ENCODE measurements around the gene KRTAP4-7.
"Not testable (repeated sequence)": the region's sequence is repeated elsewhere in the genome, so short reads cannot be mapped to it uniquely, and the experiment has no call there.

The KRTAP4-7 gene

GRCh38 chr17:41065829-41066624 is 17.9 kb upstream of the KRTAP4-7 start, which contains the start of gene KRTAP2-4:
TSS of gene KRTAP2-4 (minus strand) at chr17:41065879. CDS start at chr17:41065845, 34 bp downstream.
- no peak for DNase-seq

GRCh38 chr17:41067281-41067680 is 16.7 kb upstream of the KRTAP4-7 start:
- no peak for DNase-seq

GRCh38 chr17:41069031-41069430 is 14.9 kb upstream of the KRTAP4-7 start:
- DNase-seq, result no peak

GRCh38 chr17:41071606-41072360 is 12.2 kb upstream of the KRTAP4-7 start:
- DNase-seq, result no peak

- DNase-seq, result no peak
These were observed 10.3 kb upstream of the KRTAP4-7 start for GRCh38 chr17:41073676-41074075.

GRCh38 chr17:41076788-41077187 is 7.2 kb upstream of the KRTAP4-7 start:
- DNase-seq, result no peak

GRCh38 chr17:41082626-41083025 is 1.3 kb upstream of the KRTAP4-7 start:
- DNase-seq, result no peak

- DNase-seq, result not testable (repeated sequence)
These were observed 523 bp upstream of the KRTAP4-7 start for GRCh38 chr17:41083427-41083826.

GRCh38 chr17:41088760-41089352 is 4.9 kb downstream of the KRTAP4-7 start:
- DNase-seq, result not testable (repeated sequence)

- DNase-seq, result no peak
These were observed 12.1 kb downstream of the KRTAP4-7 start for GRCh38 chr17:41096055-41096454.

GRCh38 chr17:41098042-41098441 is 14.1 kb downstream of the KRTAP4-7 start, which contains the start of gene KRTAP4-8:
TSS of gene KRTAP4-8 (minus strand) at chr17:41098142. CDS start at chr17:41098084, 58 bp downstream.
- no peak for DNase-seq

GRCh38 chr17:41098481-41098880 is 14.5 kb downstream of the KRTAP4-7 start:
- DNase-seq, result no peak

GRCh38 chr17:41099682-41100480 is 15.9 kb downstream of the KRTAP4-7 start:
- DNase-seq, result not testable (repeated sequence)

GRCh38 chr17:41101586-41102259 is 17.8 kb downstream of the KRTAP4-7 start, which contains the start of gene KRTAP4-16:
TSS of gene KRTAP4-16 (minus strand) at chr17:41102209. CDS start at chr17:41102209, 0 bp downstream.
- no peak for DNase-seq

- no peak for DNase-seq
These were observed 19.9 kb downstream of the KRTAP4-7 start for GRCh38 chr17:41103896-41104295.

- DNase-seq, result not testable (repeated sequence)
These were observed 20.6 kb downstream of the KRTAP4-7 start for GRCh38 chr17:41104386-41105038.

- DNase-seq, result not testable (repeated sequence)
These were observed 21.4 kb downstream of the KRTAP4-7 start, which contains the start of gene KRTAP4-9 for GRCh38 chr17:41105347-41105746. TSS of gene KRTAP4-9 (plus strand) at chr17:41105389. CDS start at chr17:41105389, 0 bp downstream.

GRCh38 chr17:41107941-41108450 is 24.0 kb downstream of the KRTAP4-7 start:
- no peak for DNase-seq

- DNase-seq, result not testable (repeated sequence)
These were observed 24.9 kb downstream of the KRTAP4-7 start for GRCh38 chr17:41108728-41109386.

Measured in activated naive CD4-positive, alpha-beta T cell treated with Interleukin-2 at 50 U/mL for 16 hours (primary cell).